GM12878 (cell line): Measurements from ENCODE around the gene EBF3. TPM values are rescaled to one million over a fixed set of nuclear protein-coding genes. Genes with fewer than 3 reads are reported as not detected.

Experiments used
- ATAC-seq: fragments of 200-7000 bp; cut with Tn5 transposase; 3 replicates; pipeline ENCODE4 v1.9.1; 2020; ENCODE audit warnings: mild to moderate bottlenecking, moderate library complexity
- BruUV-seq: library from RNA; stranded (reverse); fragments of 400-500 nt; replicated peaks from 2 replicates; lab custom pipeline; 2021; lab: Mats Ljungman, UMichigan
- CTCF ChIA-PET: fragments of 300-600 bp; sonication (Branson Sonifier 250); formaldehyde crosslinking; extraction: SDS; loops from one replicate; lab custom pipeline; 2021; ENCODE audit warnings: inconsistent platforms; lab: Yijun Ruan, JAX
- POLR2A ChIA-PET: fragments of 350-600 bp; formaldehyde crosslinking; extraction: SDS; loops from one replicate; lab custom pipeline; 2021; ENCODE audit warnings: inconsistent platforms; lab: Charles Lee
- RAD21 ChIA-PET: fragments of 300-600 bp; sonication (Branson Sonifier 250); formaldehyde crosslinking; loops from one replicate; lab custom pipeline; 2023; ENCODE audit warnings: antibody characterized with exemption; ENCODE audit not compliant: unreplicated experiment; lab: Charles Lee
- SMC1A ChIA-PET: fragments of 300-600 bp; sonication (Branson Sonifier 250); formaldehyde crosslinking; loops from one replicate; lab custom pipeline; 2023; ENCODE audit not compliant: unreplicated experiment, uncharacterized antibody; lab: Charles Lee
- DNase-seq: peaks from one replicate; pipeline ENCODE4 v3.0.0-alpha.2; 2011; ENCODE audit warnings: low read depth, low spot score
- FAIRE-seq: peaks from 3 replicates; lab custom pipeline; 2011; peaks lifted over from hg19 to GRCh38; lab: Jason Lieb, UNC
- H2AFZ ChIP-seq: 2 replicates; pipeline ENCODE4 v1.6.0; 2011; ENCODE audit warnings: low read depth, low read length, control low read depth; ENCODE audit not compliant: control insufficient read depth
- H3K27ac ChIP-seq: 2 replicates; pipeline ENCODE4 v1.5.1; 2011; ENCODE audit warnings: control low read depth; ENCODE audit not compliant: control insufficient read depth, insufficient read depth
- H3K27me3 ChIP-seq, 2 experiments: replicated peaks in 1 of 2; 2 replicates each; pipeline versions ENCODE4 v1.6.0 to v1.6.1; 2011; ENCODE audit warnings: low read length in 1 of 2; ENCODE audit not compliant: control insufficient read depth in 2 of 2, insufficient read depth in 2 of 2
- H3K36me3 ChIP-seq, 2 experiments: 2 replicates each; pipeline ENCODE4 v1.5.1; 2011; ENCODE audit warnings: low read length in 1 of 2; ENCODE audit not compliant: control insufficient read depth in 2 of 2, insufficient read depth in 2 of 2
- H3K4me1 ChIP-seq: 2 replicates; pipeline ENCODE4 v1.6.1; 2011; ENCODE audit warnings: mild to moderate bottlenecking, low read length, moderate library complexity, mixed read lengths; ENCODE audit not compliant: control insufficient read depth, insufficient read depth
- H3K4me2 ChIP-seq: 2 replicates; pipeline ENCODE4 v1.6.0; 2011; ENCODE audit warnings: control low read depth; ENCODE audit not compliant: control insufficient read depth, insufficient read depth
- H3K4me3 ChIP-seq: fragments of 200-600 bp; sonication (generic); 2 replicates; pipeline ENCODE4 v1.5.1; 2016
- H3K79me2 ChIP-seq: 2 replicates; pipeline ENCODE4 v1.6.0; 2011; ENCODE audit warnings: low read length; ENCODE audit not compliant: control insufficient read depth, insufficient read depth
- H3K9ac ChIP-seq: 2 replicates; pipeline ENCODE4 v1.8.0; 2011; ENCODE audit warnings: low read length, control low read depth, mixed read lengths; ENCODE audit not compliant: control insufficient read depth, insufficient read depth
- H3K9me3 ChIP-seq: replicated peaks from 3 replicates; pipeline ENCODE4 v1.5.1; 2011; ENCODE audit warnings: mild to moderate bottlenecking, low read length; ENCODE audit not compliant: control insufficient read depth, insufficient read depth
- H4K20me1 ChIP-seq: 2 replicates; pipeline ENCODE4 v1.6.0; 2011; ENCODE audit not compliant: control insufficient read depth, insufficient read depth
- IRF5 ChIP-seq: fragments of 450-650 bp; IDR thresholded peaks from 2 replicates; pipeline ENCODE4 v1.6.1; 2017; ENCODE audit warnings: borderline replicate concordance
- SMC3 ChIP-seq: IDR thresholded peaks from 2 replicates; pipeline ENCODE4 v1.6.1; 2011; ENCODE audit warnings: low read length, improper control_type of control experiment, borderline replicate concordance
- TARDBP ChIP-seq: IDR thresholded peaks from 2 replicates; pipeline ENCODE4 v1.6.1; 2016; ENCODE audit warnings: borderline replicate concordance
- ZNF687 ChIP-seq: fragments of 450-650 bp; IDR thresholded peaks from 2 replicates; pipeline ENCODE4 v1.6.1; 2017; ENCODE audit warnings: mild to moderate bottlenecking, moderate library complexity
- WGBS: methylation state at CpG from one replicate; pipeline ENCODE4 v1.1.6; 2016; ENCODE audit warnings: low lambda C conversion rate; ENCODE audit not compliant: insufficient replicate concordance, insufficient coverage; ENCODE audit errors: missing lambda C conversion rate; 5-methylcytosine and 5-hydroxymethylcytosine counted together
- in situ Hi-C: fragments of 300-500 bp; cut with MboI; formaldehyde crosslinking; loops from 9 replicates; pipeline ENCODE4 v1.14.3; 2018; ENCODE audit warnings: mixed read lengths
- intact Hi-C: fragments of 100-400 bp; cut with micrococcal nuclease; formaldehyde crosslinking; loops from one replicate; pipeline ENCODE4 v1.14.2; 2022; ENCODE audit not compliant: unreplicated experiment
- polyA plus RNA-seq, 11 experiments: library from polyadenylated mRNA; depleted of rRNA in 4 of 11; unstranded in 6 of 11; stranded (reverse) in 5 of 11; fragments of >200 nt; fragmentation: Nextera tagmentation in 4 of 11; fragmentation: Illumina TruSeq in 1 of 11; extraction: Ambion mirVana in 4 of 11; extraction: Trizol in 1 of 11; gene quantifications; 1 replicate in 1 of 11; 2 replicates in 10 of 11; pipeline versions ENCODE4 v1.2.1 to v1.2.3, GENCODE V29; 2011 to 2016; ENCODE audit warnings: inconsistent platforms in 2 of 11, missing spikeins in 2 of 11, low read depth in 1 of 11
- total RNA-seq, 4 experiments: library from RNA; depleted of rRNA in 3 of 4; stranded (reverse); fragments of >200 nt in 3 of 4; fragmentation: Illumina TruSeq in 1 of 4; extraction: Trizol in 1 of 4; gene quantifications; 2 replicates each; pipeline versions ENCODE4 v1.2.1 to v1.2.3, GENCODE V29; 2013 to 2021

Gene EBF3
- total and polyA plus RNA-seq, 10 of the 15 experiments (the other 5 are each of a cell fraction or from before 2014, with no cell fraction given) = not detected

DNA sequence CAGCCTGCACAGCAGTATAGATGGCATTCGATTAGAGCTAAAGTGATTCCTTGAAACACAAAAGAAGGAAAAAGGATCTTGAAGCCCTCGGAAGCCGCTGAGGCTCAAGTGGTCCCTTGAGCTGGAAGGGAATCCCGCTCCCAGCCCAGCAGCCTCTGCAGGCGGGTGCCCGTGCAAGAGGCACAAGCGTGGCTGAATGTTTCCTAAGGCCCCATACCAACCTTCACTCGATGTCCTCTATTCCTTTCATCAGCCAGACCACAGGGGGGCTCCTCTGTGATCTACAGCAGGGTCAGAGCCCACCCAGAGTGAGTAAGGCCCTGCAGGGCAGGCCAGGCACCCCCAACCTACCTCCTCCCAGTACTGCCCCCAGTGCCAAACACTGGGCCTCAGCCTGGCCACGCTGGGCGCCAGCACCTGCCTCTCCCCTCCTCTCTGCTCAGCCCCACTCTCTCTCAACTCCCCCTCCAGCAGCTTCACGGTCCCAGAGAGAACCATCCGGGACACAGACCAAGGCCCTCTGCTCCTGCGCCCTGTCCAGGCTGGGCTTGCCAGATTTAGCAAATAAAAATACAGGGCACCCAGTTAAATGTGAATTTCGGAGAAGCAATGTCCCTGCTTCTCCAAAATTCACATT lies 30.5 kb downstream of the EBF3 start:
- CTCF ChIA-PET = no interaction called here
- TF ChIP-seq TARDBP (no peak), ZNF687 (no peak), IRF5 (no peak), SMC3 (no peak)
- no peak for FAIRE-seq
- no peaks in the 10 kb centered on the region for H3K4me1 ChIP-seq
- no peaks in the 10 kb centered on the region for H4K20me1 ChIP-seq
- RAD21 ChIA-PET = no interaction called here
- H3K79me2 ChIP-seq = no peaks in the 10 kb centered on the region
- no peak overlapping the region for H2AFZ ChIP-seq
- H3K4me2 ChIP-seq = no peak overlapping the region
- H3K27me3 ChIP-seq = no peaks in the 10 kb centered on the region
- no peak for DNase-seq
- in situ Hi-C loops = no loop called here
- no peak for ATAC-seq
- no peaks in the 10 kb centered on the region for H3K9me3 ChIP-seq
- SMC1A ChIA-PET = no interaction called here
- no peak overlapping the region for H3K4me3 ChIP-seq
- POLR2A ChIA-PET = no interaction called here
- 36% methylated on average over 14 of the region's 14 CpGs for WGBS
- no peak overlapping the region for H3K9ac ChIP-seq
- H3K36me3 ChIP-seq = no peaks in the 10 kb centered on the region
- BruUV-seq = no TSS peak
- intact Hi-C loops = no loop called here
- H3K27ac ChIP-seq = no peak overlapping the region
